VCaP (cell line): Measurements from ENCODE around the gene PSME3.

Source experiments
- H3K27ac ChIP-seq: fragments of 450-650 bp; 2 replicates; pipeline ENCODE4 v1.5.1; 2017
- TF ChIP-seq, protein P1 (sequence below): fragments of 450-650 bp; conservative IDR thresholded peaks from 2 replicates; pipeline ENCODE4 v1.5.1; 2017; ENCODE audit warnings: mild to moderate bottlenecking, moderate library complexity

PSME3 gene

DNA sequence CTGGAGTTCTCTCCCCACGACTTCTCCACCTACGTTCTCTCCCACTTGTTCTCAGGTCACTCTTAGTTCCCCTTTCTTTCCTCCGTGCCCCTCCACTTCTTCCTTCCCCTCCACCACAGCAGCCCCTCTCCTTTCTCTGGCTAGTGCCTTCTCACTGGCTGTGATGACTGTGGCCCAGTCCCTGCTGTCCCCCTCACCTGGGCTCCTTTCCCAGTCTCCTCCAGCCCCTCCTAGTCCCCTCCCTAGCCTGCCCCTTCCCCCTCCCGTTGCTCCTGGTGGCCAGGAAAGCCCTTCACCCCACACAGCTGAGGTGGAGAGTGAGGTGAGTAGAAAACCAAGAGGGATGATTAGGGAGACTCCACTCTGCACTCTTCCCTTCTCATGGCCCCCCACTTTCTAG is 38.1 kb upstream of the PSME3 start:
- TF ChIP-seq, protein P1, sequence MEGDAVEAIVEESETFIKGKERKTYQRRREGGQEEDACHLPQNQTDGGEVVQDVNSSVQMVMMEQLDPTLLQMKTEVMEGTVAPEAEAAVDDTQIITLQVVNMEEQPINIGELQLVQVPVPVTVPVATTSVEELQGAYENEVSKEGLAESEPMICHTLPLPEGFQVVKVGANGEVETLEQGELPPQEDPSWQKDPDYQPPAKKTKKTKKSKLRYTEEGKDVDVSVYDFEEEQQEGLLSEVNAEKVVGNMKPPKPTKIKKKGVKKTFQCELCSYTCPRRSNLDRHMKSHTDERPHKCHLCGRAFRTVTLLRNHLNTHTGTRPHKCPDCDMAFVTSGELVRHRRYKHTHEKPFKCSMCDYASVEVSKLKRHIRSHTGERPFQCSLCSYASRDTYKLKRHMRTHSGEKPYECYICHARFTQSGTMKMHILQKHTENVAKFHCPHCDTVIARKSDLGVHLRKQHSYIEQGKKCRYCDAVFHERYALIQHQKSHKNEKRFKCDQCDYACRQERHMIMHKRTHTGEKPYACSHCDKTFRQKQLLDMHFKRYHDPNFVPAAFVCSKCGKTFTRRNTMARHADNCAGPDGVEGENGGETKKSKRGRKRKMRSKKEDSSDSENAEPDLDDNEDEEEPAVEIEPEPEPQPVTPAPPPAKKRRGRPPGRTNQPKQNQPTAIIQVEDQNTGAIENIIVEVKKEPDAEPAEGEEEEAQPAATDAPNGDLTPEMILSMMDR: no peak
- no peak overlapping the region for H3K27ac ChIP-seq

DNA sequence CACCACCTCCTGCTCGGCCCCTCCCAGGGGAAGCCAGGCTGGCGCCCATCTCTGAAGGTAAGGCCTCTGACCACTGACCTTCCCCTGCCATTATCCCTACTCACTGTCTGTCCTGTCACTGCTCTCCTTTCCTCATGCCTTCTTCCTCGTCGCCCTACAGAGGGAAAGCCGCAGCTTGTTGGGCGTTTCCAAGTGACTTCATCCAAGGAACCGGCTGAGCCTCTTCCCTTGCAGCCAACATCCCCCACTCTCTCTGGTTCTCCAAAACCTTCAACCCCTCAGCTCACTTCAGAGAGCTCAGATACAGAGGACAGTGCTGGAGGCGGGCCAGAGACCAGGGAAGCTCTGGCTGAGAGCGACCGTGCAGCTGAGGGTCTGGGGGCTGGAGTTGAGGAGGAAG is 37.7 kb upstream of the PSME3 start:
- no peak overlapping the region for H3K27ac ChIP-seq
- TF ChIP-seq, protein P1: no peak

DNA sequence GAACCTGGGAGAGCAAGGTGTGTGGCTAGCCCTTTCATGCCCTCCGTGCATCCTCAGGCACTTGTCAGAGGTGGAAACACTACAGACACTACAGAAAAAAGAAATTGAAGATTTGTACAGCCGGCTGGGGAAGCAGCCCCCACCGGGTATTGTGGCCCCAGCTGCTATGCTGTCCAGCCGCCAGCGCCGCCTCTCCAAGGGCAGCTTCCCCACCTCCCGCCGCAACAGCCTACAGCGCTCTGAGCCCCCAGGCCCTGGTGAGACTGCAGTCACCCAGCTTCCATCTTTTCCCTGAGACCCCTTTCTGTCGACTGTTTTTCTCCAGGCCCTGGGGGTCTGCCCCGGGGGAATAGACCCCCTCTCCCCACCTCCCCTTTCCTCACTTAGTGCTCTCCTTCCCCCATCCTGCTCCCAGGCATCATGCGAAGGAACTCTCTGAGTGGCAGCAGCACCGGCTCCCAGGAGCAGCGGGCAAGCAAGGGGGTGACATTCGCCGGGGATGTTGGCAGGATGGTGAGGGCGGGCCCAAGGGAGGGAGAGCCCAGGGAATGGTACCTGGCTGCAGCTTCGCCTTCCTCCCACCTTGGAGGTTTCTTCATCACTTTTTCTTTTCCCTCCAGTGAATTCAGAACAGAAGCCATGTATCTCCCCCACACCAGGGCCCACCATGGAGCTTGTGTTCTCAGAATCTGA is 37.0 kb upstream of the PSME3 start:
- H3K27ac ChIP-seq: no peak overlapping the region
- TF ChIP-seq, protein P1: no peak

DNA sequence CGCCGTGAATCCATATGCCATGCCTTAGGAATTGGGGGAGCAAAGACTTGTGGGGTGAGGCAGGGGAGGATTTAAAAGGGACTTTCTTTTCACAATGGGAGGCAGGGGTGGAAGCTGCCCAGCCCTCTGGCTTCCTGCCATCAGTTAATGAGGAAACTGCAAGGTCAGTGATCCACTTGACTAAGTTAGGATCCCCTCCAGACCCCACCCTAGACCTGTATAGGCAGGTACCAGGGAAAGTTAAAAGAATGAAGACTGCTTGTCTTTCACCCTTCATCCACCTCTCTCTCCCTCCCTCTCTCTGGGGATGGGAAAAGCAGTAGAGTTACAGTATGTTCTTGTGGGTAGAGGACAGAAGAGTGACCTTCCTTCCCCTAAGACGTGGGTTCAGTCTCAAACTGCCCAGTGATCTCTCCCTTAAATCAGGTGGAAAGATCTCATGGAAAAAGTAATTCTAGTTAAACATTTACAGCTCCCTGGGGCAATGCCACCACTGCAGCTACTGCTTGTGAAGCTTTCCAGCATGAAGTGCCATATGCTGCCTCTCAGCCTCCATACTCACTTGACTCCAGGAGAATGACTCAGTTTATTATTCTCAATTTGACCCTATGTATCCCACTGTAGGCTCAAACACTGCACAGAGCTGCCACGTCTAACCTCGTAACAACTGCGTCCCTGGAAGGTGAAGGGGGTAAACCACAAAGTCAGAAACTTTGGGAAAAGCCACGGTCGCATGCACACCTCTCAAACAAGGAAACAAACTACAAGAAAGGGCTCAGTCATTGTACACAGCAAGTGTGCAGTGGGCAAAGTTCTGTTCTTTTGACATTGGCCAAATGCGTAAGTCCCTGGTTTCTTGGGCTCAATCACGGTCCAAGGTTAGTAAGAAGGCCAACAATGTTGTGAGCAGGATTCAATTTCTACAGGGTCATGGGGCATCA is 35.9 kb upstream of the PSME3 start:
- peak overlapping the region; percentile 77; the same call in 1 of the 2 replicates for H3K27ac ChIP-seq
- TF ChIP-seq, protein P1: no peak

DNA sequence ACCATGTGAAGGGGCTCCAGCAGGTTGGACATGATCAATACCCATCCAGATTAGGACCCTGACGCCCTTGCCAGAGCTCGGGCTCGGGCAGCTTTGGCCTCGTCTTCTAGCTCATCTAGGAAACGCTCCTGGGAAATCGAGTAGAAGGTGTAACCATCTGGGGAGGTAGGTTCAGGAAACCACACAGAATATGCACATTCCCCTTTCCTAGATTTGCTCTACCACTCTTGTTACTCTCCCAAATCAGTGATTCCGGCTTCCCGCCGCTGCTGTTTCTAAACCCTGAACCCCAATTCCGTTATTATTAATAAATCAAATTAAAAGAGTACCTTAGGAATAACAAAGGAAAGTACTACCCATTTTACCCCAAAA is 35.2 kb upstream of the PSME3 start:
- TF ChIP-seq, protein P1: no peak
- peak overlapping the region; percentile 77; the same call in 1 of the 2 replicates for H3K27ac ChIP-seq

DNA sequence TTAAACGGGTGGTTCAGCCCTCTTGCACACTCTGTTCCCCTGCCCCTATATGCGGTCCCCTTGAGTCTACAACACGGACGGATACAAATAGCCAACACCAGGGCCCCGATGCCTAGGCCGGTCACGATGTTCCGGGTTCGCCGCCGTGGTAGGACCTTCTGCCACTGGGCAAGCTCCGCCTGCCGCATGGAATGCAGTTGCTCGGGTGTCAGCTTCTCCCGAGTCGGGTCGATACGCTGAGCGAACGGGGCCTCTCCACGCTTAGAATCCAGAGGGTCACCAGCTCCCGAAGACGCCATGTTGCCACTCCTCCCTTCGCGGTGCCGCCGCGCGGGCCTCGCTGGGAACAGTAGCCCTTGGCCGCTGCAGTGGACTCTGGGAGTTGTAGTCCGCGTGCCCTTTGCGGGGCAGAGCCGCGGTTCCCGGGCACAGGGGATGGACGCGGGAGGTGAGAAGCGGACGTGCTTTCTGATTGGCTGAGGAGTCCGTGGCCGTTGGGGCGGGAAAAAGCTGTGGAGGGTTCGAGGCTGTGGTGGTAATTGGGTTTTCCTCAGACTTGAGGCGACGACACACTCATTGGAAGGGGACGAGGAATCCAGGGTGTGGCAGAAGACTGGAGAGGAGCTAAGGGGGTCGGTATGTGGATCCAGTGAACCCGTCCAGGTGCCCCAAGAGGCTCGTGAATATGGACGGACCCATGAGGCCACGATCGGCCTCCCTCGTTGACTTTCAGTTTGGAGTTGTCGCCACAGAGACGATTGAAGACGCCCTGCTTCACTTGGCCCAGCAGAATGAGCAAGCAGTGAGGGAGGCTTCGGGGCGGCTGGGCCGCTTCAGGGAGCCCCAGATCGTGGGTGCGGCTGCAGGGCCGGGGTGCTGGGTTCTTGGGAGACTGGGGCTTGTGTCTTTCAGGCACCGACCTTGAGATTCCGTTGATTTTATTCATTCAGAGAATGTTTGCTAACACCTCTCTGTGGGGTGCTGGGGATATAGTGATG is 34.5 kb upstream of the PSME3 start, which contains the start of the genes CNTD1 and COA3:
Gene CNTD1, plus strand, starts transcription at position 479 of the 998 bp plus-strand sequence. Its CDS starts 207 bp downstream, at position 686.
Gene COA3, minus strand, starts transcription at position 322 of the 998 bp plus-strand sequence. Its CDS starts 23 bp downstream, at position 299.
- H3K27ac ChIP-seq: peak within 1 kb of the TSS; percentile 77; the same call in 1 of the 2 replicates

More for the DNA sequence above, 34.5 kb upstream of the PSME3 start, which contains the start of the genes CNTD1 and COA3:
- TF ChIP-seq, protein P1: no peak
